HEK293 (cell line): ENCODE measurements around the gene FOXE3.

Experiments
- KLF7 ChIP-seq: fragments of 450-650 bp; formaldehyde crosslinking; IDR thresholded peaks from 2 replicates; pipeline ENCODE4 v1.5.1; 2016; ENCODE audit warnings: missing biosample characterization, missing genetic modification characterization, borderline replicate concordance
- SALL2 ChIP-seq: fragments of 450-650 bp; formaldehyde crosslinking; IDR thresholded peaks from 2 replicates; pipeline ENCODE4 v1.5.0; 2017; ENCODE audit warnings: missing biosample characterization, mild to moderate bottlenecking, missing genetic modification characterization, borderline replicate concordance
- SCRT2 ChIP-seq: fragments of 450-650 bp; formaldehyde crosslinking; IDR thresholded peaks from 2 replicates; pipeline ENCODE4 v1.5.1; 2016; ENCODE audit warnings: missing biosample characterization, missing genetic modification characterization
- SP2 ChIP-seq: fragments of 450-650 bp; formaldehyde crosslinking; IDR thresholded peaks from 2 replicates; pipeline ENCODE4 v1.5.1; 2016; ENCODE audit warnings: missing biosample characterization, missing genetic modification characterization
- ZBTB20 ChIP-seq: fragments of 450-650 bp; formaldehyde crosslinking; IDR thresholded peaks from 2 replicates; pipeline ENCODE4 v1.5.1; 2016; ENCODE audit warnings: missing biosample characterization, missing genetic modification characterization
- ZFHX2 ChIP-seq: fragments of 450-650 bp; formaldehyde crosslinking; conservative IDR thresholded peaks from 2 replicates; pipeline ENCODE4 v1.5.1; 2016; ENCODE audit warnings: missing biosample characterization, missing genetic modification characterization
- ZFP41 ChIP-seq: fragments of 450-650 bp; formaldehyde crosslinking; IDR thresholded peaks from 2 replicates; pipeline ENCODE4 v1.5.1; 2016; ENCODE audit warnings: missing biosample characterization, missing genetic modification characterization, borderline replicate concordance
- ZNF132 ChIP-seq: fragments of 450-650 bp; formaldehyde crosslinking; IDR thresholded peaks from 2 replicates; pipeline ENCODE4 v1.5.1; 2017; ENCODE audit warnings: missing biosample characterization, missing genetic modification characterization, borderline replicate concordance
- ZNF133 ChIP-seq: fragments of 450-650 bp; formaldehyde crosslinking; IDR thresholded peaks from 2 replicates; pipeline ENCODE4 v1.5.1; 2016; ENCODE audit warnings: missing biosample characterization, missing genetic modification characterization
- ZNF248 ChIP-seq: fragments of 450-650 bp; formaldehyde crosslinking; IDR thresholded peaks from 2 replicates; pipeline ENCODE4 v1.5.1; 2017; ENCODE audit warnings: missing biosample characterization, missing genetic modification characterization
- ZNF274 ChIP-seq, 2 experiments: fragments of 200-500 bp in 1 of 2; fragments of 450-650 bp in 1 of 2; sonication (Bioruptor generic) in 1 of 2; formaldehyde crosslinking in 1 of 2; IDR thresholded peaks; 2 replicates each; pipeline versions ENCODE4 v1.5.1 to v1.6.1; 2014 to 2016; ENCODE audit warnings: borderline replicate concordance in 1 of 2, inconsistent platforms in 1 of 2, low read length in 1 of 2, missing biosample characterization in 1 of 2, missing genetic modification characterization in 1 of 2
- ZNF391 ChIP-seq: fragments of 450-650 bp; formaldehyde crosslinking; IDR thresholded peaks from 2 replicates; pipeline ENCODE4 v1.5.1; 2016; ENCODE audit warnings: low read depth, missing biosample characterization, missing genetic modification characterization, borderline replicate concordance
- ZNF561 ChIP-seq: fragments of 450-650 bp; IDR thresholded peaks from 2 replicates; pipeline ENCODE4 v1.5.1; 2018; ENCODE audit warnings: missing biosample characterization, missing genetic modification characterization, borderline replicate concordance
- ZNF792 ChIP-seq: fragments of 450-650 bp; formaldehyde crosslinking; IDR thresholded peaks from 2 replicates; pipeline ENCODE4 v1.5.1; 2016; ENCODE audit warnings: missing biosample characterization, missing genetic modification characterization
- ZSCAN30 ChIP-seq: fragments of 450-650 bp; IDR thresholded peaks from 2 replicates; pipeline ENCODE4 v1.5.1; 2018; ENCODE audit warnings: missing biosample characterization, mild to moderate bottlenecking, missing genetic modification characterization, moderate library complexity
- TF ChIP-seq, protein P1 (sequence below): fragments of 450-650 bp; formaldehyde crosslinking; IDR thresholded peaks from 2 replicates; pipeline ENCODE4 v1.5.1; 2016; ENCODE audit warnings: missing biosample characterization, missing genetic modification characterization, borderline replicate concordance
- TF ChIP-seq, protein P2 (sequence below): fragments of 450-650 bp; formaldehyde crosslinking; IDR thresholded peaks from 2 replicates; pipeline ENCODE4 v1.5.1; 2016; ENCODE audit warnings: missing biosample characterization, missing genetic modification characterization, low read depth
- TF ChIP-seq, protein P3 (sequence below): fragments of 450-650 bp; formaldehyde crosslinking; IDR thresholded peaks from 2 replicates; pipeline ENCODE4 v1.5.1; 2016; ENCODE audit warnings: missing biosample characterization, missing genetic modification characterization
- TF ChIP-seq, protein P4 (sequence below): fragments of 450-650 bp; formaldehyde crosslinking; conservative IDR thresholded peaks from 2 replicates; pipeline ENCODE4 v1.5.1; 2016; ENCODE audit warnings: low read depth, missing biosample characterization, missing genetic modification characterization
- TF ChIP-seq, protein P5 (sequence below): fragments of 450-650 bp; IDR thresholded peaks from 2 replicates; pipeline ENCODE4 v1.5.1; 2018; ENCODE audit warnings: missing biosample characterization, mild to moderate bottlenecking, missing genetic modification characterization
- TF ChIP-seq, protein P6 (sequence below): fragments of 450-650 bp; formaldehyde crosslinking; IDR thresholded peaks from 2 replicates; pipeline ENCODE4 v1.5.1; 2016; ENCODE audit warnings: missing biosample characterization, missing genetic modification characterization

FOXE3 gene

DNA sequence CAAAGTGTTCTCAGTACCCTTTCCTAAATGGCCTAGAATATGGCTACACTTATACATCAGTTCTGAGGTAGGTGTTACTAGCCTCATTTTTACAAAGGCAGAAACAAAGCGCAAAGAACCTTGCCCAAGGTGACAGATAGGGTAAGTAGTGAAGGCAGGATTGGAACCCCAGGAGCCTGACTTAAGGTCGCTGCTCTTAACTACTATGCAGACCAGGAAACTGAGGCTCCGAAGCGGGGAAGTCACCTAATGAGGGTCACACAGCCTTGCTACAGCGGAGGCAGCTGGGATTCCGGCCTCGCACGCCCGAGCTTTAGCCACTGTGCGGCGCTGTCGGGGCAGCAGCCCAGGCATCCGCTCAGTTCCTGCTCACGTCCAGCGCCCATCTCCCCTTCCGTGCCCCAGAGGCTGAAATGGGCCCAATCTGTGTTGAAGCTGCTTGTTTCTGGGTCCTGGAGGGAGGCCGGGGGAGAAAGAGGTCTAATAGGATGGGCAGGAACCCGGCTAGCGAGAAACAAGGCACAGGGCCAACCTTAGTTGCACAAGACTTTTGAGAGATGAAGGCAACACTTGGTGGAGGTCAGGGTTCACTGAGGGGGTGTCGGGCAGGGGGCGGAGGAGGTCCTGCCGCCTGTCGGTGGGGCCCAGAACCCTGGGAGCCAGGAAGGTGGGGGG is 20.4 kb downstream of the FOXE3 start (continued):
- TF ChIP-seq, protein P1, sequence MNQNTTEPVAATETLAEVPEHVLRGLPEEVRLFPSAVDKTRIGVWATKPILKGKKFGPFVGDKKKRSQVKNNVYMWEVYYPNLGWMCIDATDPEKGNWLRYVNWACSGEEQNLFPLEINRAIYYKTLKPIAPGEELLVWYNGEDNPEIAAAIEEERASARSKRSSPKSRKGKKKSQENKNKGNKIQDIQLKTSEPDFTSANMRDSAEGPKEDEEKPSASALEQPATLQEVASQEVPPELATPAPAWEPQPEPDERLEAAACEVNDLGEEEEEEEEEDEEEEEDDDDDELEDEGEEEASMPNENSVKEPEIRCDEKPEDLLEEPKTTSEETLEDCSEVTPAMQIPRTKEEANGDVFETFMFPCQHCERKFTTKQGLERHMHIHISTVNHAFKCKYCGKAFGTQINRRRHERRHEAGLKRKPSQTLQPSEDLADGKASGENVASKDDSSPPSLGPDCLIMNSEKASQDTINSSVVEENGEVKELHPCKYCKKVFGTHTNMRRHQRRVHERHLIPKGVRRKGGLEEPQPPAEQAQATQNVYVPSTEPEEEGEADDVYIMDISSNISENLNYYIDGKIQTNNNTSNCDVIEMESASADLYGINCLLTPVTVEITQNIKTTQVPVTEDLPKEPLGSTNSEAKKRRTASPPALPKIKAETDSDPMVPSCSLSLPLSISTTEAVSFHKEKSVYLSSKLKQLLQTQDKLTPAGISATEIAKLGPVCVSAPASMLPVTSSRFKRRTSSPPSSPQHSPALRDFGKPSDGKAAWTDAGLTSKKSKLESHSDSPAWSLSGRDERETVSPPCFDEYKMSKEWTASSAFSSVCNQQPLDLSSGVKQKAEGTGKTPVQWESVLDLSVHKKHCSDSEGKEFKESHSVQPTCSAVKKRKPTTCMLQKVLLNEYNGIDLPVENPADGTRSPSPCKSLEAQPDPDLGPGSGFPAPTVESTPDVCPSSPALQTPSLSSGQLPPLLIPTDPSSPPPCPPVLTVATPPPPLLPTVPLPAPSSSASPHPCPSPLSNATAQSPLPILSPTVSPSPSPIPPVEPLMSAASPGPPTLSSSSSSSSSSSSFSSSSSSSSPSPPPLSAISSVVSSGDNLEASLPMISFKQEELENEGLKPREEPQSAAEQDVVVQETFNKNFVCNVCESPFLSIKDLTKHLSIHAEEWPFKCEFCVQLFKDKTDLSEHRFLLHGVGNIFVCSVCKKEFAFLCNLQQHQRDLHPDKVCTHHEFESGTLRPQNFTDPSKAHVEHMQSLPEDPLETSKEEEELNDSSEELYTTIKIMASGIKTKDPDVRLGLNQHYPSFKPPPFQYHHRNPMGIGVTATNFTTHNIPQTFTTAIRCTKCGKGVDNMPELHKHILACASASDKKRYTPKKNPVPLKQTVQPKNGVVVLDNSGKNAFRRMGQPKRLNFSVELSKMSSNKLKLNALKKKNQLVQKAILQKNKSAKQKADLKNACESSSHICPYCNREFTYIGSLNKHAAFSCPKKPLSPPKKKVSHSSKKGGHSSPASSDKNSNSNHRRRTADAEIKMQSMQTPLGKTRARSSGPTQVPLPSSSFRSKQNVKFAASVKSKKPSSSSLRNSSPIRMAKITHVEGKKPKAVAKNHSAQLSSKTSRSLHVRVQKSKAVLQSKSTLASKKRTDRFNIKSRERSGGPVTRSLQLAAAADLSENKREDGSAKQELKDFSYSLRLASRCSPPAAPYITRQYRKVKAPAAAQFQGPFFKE (tag by site-specific recombination) = no peak
- peak; percentile 77 for TF ChIP-seq ZFHX2 (tag by site-specific recombination)
- peak; percentile 68; the same call in 1 of the 2 replicates for TF ChIP-seq ZNF391 (tag by site-specific recombination)
- TF ChIP-seq SCRT2 (tag by site-specific recombination) = peak; percentile 63
- TF ChIP-seq ZNF561 = peak; percentile 55; the same call in 1 of the 2 replicates
- TF ChIP-seq, protein P2, sequence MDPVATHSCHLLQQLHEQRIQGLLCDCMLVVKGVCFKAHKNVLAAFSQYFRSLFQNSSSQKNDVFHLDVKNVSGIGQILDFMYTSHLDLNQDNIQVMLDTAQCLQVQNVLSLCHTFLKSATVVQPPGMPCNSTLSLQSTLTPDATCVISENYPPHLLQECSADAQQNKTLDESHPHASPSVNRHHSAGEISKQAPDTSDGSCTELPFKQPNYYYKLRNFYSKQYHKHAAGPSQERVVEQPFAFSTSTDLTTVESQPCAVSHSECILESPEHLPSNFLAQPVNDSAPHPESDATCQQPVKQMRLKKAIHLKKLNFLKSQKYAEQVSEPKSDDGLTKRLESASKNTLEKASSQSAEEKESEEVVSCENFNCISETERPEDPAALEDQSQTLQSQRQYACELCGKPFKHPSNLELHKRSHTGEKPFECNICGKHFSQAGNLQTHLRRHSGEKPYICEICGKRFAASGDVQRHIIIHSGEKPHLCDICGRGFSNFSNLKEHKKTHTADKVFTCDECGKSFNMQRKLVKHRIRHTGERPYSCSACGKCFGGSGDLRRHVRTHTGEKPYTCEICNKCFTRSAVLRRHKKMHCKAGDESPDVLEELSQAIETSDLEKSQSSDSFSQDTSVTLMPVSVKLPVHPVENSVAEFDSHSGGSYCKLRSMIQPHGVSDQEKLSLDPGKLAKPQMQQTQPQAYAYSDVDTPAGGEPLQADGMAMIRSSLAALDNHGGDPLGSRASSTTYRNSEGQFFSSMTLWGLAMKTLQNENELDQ (tag by site-specific recombination) = no peak
- peak; percentile 79 for TF ChIP-seq ZNF133 (tag by site-specific recombination)
- TF ChIP-seq ZNF792 (tag by site-specific recombination) = no peak
- no peak for TF ChIP-seq KLF7 (tag by site-specific recombination)
- TF ChIP-seq, protein P3, sequence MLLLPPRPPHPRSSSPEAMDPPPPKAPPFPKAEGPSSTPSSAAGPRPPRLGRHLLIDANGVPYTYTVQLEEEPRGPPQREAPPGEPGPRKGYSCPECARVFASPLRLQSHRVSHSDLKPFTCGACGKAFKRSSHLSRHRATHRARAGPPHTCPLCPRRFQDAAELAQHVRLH = no peak
- 0 out of 2 replicates have a peak, but pooled peaks have one; percentile 19 for TF ChIP-seq SP2 (tag by site-specific recombination)
- TF ChIP-seq, protein P4, sequence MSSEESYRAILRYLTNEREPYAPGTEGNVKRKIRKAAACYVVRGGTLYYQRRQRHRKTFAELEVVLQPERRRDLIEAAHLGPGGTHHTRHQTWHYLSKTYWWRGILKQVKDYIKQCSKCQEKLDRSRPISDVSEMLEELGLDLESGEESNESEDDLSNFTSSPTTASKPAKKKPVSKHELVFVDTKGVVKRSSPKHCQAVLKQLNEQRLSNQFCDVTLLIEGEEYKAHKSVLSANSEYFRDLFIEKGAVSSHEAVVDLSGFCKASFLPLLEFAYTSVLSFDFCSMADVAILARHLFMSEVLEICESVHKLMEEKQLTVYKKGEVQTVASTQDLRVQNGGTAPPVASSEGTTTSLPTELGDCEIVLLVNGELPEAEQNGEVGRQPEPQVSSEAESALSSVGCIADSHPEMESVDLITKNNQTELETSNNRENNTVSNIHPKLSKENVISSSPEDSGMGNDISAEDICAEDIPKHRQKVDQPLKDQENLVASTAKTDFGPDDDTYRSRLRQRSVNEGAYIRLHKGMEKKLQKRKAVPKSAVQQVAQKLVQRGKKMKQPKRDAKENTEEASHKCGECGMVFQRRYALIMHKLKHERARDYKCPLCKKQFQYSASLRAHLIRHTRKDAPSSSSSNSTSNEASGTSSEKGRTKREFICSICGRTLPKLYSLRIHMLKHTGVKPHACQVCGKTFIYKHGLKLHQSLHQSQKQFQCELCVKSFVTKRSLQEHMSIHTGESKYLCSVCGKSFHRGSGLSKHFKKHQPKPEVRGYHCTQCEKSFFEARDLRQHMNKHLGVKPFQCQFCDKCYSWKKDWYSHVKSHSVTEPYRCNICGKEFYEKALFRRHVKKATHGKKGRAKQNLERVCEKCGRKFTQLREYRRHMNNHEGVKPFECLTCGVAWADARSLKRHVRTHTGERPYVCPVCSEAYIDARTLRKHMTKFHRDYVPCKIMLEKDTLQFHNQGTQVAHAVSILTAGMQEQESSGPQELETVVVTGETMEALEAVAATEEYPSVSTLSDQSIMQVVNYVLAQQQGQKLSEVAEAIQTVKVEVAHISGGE (tag by site-specific recombination) = no peak; the same call in 1 of the 2 replicates
- no peak for TF ChIP-seq SALL2 (tag by site-specific recombination)
- no peak for TF ChIP-seq ZNF274 (IDR thresholded peaks at IDR 0.05; ENCODE audit: low read length)
- TF ChIP-seq ZNF274 (tag by site-specific recombination; IDR thresholded peaks at IDR 0.05; ENCODE audit: borderline replicate concordance) = no peak
- TF ChIP-seq, protein P5, sequence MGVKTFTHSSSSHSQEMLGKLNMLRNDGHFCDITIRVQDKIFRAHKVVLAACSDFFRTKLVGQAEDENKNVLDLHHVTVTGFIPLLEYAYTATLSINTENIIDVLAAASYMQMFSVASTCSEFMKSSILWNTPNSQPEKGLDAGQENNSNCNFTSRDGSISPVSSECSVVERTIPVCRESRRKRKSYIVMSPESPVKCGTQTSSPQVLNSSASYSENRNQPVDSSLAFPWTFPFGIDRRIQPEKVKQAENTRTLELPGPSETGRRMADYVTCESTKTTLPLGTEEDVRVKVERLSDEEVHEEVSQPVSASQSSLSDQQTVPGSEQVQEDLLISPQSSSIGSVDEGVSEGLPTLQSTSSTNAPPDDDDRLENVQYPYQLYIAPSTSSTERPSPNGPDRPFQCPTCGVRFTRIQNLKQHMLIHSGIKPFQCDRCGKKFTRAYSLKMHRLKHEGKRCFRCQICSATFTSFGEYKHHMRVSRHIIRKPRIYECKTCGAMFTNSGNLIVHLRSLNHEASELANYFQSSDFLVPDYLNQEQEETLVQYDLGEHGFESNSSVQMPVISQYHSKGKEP = no peak
- no peak for TF ChIP-seq ZNF248 (tag by site-specific recombination)
- no peak for TF ChIP-seq ZFP41 (tag by site-specific recombination)
- TF ChIP-seq, protein P6, sequence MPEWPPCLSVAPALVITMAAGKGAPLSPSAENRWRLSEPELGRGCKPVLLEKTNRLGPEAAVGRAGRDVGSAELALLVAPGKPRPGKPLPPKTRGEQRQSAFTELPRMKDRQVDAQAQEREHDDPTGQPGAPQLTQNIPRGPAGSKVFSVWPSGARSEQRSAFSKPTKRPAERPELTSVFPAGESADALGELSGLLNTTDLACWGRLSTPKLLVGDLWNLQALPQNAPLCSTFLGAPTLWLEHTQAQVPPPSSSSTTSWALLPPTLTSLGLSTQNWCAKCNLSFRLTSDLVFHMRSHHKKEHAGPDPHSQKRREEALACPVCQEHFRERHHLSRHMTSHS (tag by site-specific recombination) = no peak
- peak; percentile 85 for TF ChIP-seq ZBTB20
- peak; percentile 82 for TF ChIP-seq ZSCAN30 (tag by site-specific recombination)
- TF ChIP-seq ZNF132 (tag by site-specific recombination) = no peak
